ENCODE measurements around the gene GPATCH4.

GPATCH4 gene

GRCh38 chr1:156547434-156547833 is 53.8 kb downstream of the GPATCH4 start:
- no peak for DNase-seq (ENCODE audit: low read depth)

- no peak for DNase-seq (ENCODE audit: low read depth)
Measured at GRCh38 chr1:156546267-156546666, 55.0 kb downstream of the GPATCH4 start.

GRCh38 chr1:156544592-156545102 is 56.6 kb downstream of the GPATCH4 start:
- no peak for DNase-seq (ENCODE audit: low read depth)

Data from T-helper 22 cell (primary cell).